ENCODE data around the gene PROSER1.
"Not testable (repeated sequence)": the region's sequence is repeated elsewhere in the genome, so short reads cannot be mapped to it uniquely, and the experiment has no call there.

PROSER1 gene

DNA sequence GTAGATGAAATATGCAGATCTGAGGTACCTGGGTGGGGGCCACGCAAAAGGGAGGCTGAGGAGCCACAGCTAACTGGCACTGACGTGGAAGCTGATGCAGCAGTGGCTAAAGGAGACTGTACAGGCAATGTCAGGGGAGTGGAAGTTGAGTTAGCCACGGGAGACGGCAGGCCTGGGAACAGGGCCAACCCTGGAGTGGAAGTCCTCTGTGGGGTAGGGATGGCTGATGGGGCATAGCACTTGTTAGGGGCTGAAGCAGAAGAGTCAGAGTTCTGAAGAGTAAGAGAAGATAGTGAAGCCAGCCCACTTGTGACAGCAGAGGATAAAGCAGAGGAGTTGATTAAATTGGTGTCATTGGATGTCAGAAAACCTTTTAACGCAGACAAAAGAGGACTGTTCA is 24.4 kb downstream of the PROSER1 start:
- Histone ChIP-seq H3K79me2 (ENCODE audit: insufficient read depth, low read depth) (no peaks in the 10 kb centered on the region), H3K27ac (no peak overlapping the region), H3K27me3 (ENCODE audit: insufficient read depth, low read depth) (no peaks in the 10 kb centered on the region), H3K4me2 (no peak overlapping the region), H3K36me3 (ENCODE audit: insufficient read depth) (no peaks in the 10 kb centered on the region), H4K20me1 (ENCODE audit: insufficient read depth) (no peaks in the 10 kb centered on the region), H3K9ac (no peak overlapping the region), H2AFZ (ENCODE audit: low read depth) (no peak overlapping the region), H3K4me1 (ENCODE audit: low read depth, poor library complexity, severe bottlenecking) (peaks cover 30% of the 10 kb centered on the region), H3K4me3 (IDR thresholded peaks at IDR 0.05; ENCODE audit: insufficient read depth, low read depth, low read length) (no peak overlapping the region)
- TF ChIP-seq, protein P1, sequence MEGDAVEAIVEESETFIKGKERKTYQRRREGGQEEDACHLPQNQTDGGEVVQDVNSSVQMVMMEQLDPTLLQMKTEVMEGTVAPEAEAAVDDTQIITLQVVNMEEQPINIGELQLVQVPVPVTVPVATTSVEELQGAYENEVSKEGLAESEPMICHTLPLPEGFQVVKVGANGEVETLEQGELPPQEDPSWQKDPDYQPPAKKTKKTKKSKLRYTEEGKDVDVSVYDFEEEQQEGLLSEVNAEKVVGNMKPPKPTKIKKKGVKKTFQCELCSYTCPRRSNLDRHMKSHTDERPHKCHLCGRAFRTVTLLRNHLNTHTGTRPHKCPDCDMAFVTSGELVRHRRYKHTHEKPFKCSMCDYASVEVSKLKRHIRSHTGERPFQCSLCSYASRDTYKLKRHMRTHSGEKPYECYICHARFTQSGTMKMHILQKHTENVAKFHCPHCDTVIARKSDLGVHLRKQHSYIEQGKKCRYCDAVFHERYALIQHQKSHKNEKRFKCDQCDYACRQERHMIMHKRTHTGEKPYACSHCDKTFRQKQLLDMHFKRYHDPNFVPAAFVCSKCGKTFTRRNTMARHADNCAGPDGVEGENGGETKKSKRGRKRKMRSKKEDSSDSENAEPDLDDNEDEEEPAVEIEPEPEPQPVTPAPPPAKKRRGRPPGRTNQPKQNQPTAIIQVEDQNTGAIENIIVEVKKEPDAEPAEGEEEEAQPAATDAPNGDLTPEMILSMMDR (conservative IDR thresholded peaks at IDR 0.05; ENCODE audit: low read depth, low read length) = no peak

DNA sequence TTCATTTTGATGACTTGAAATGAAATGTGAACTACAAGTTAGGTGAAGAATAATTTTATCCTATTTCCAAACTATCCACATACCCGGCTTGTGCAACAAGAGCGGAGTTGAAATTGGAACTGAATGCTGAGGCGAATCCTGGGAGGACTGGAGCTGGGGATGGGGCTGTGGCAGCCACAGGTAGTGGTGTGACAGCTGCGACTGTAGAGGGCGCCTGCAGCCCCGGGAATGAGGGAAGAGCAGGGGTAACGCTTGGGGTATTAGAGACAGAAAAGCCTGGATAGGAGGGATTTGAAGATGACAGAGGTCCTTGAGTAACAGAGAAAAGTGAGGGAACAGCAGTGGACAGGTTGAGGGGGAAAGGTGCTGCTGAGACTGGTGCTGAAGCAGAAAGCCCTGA is 25.3 kb downstream of the PROSER1 start:
- no peak overlapping the region for H3K4me3 ChIP-seq (IDR thresholded peaks at IDR 0.05; ENCODE audit: insufficient read depth, low read depth, low read length)
- no peak overlapping the region for H3K27ac ChIP-seq
- TF ChIP-seq, protein P1 (conservative IDR thresholded peaks at IDR 0.05; ENCODE audit: low read depth, low read length) = no peak
- H3K4me2 ChIP-seq = no peak overlapping the region
- peaks cover 21% of the 10 kb centered on the region for H3K4me1 ChIP-seq (ENCODE audit: low read depth, poor library complexity, severe bottlenecking)
- H3K79me2 ChIP-seq (ENCODE audit: insufficient read depth, low read depth) = no peaks in the 10 kb centered on the region
- no peak overlapping the region for H3K9ac ChIP-seq
- no peaks in the 10 kb centered on the region for H4K20me1 ChIP-seq (ENCODE audit: insufficient read depth)
- H3K27me3 ChIP-seq (ENCODE audit: insufficient read depth, low read depth) = no peaks in the 10 kb centered on the region
- no peak overlapping the region for H2AFZ ChIP-seq (ENCODE audit: low read depth)
- no peaks in the 10 kb centered on the region for H3K36me3 ChIP-seq (ENCODE audit: insufficient read depth)

DNA sequence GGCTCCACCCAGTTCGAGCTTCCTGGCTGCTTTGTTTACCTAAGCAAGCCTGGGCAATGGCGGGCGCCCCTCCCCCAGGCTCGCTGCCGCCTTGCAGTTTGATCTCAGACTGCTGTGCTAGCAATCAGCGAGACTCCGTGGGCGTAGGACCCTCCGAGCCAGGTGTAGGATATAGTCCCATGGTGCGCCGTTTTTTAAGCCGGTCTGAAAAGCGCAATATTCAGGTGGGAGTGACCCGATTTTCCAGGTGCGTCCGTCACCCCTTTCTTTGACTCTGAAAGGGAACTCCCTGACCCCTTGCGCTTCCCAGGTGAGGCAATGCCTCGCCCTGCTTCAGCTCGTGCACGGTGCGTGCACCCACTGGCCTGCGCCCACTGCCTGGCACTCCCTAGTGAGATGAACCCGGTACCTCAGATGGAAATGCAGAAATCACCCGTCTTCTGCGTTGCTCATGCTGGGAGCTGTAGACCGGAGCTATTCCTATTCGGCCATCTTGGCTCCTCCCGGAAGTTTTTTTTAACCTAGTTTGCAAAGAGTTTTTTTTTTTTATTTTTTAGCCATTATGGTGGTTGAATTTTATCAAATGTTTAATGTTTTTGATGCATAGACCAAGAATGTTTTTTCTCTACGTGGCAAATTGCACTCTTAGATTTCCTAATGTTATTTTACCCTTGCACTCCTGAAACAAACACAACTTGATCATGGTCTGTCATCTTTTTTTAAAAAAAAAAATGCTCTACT is 31.3 kb downstream of the PROSER1 start:
- not testable (repeated sequence) for H3K4me1 ChIP-seq (ENCODE audit: low read depth, poor library complexity, severe bottlenecking); H3K9ac ChIP-seq; H2AFZ ChIP-seq (ENCODE audit: low read depth); H3K79me2 ChIP-seq (ENCODE audit: insufficient read depth, low read depth); H3K4me3 ChIP-seq (IDR thresholded peaks at IDR 0.05; ENCODE audit: insufficient read depth, low read depth, low read length); H4K20me1 ChIP-seq (ENCODE audit: insufficient read depth); H3K27me3 ChIP-seq (ENCODE audit: insufficient read depth, low read depth); H3K4me2 ChIP-seq; H3K36me3 ChIP-seq (ENCODE audit: insufficient read depth); H3K27ac ChIP-seq

DNA sequence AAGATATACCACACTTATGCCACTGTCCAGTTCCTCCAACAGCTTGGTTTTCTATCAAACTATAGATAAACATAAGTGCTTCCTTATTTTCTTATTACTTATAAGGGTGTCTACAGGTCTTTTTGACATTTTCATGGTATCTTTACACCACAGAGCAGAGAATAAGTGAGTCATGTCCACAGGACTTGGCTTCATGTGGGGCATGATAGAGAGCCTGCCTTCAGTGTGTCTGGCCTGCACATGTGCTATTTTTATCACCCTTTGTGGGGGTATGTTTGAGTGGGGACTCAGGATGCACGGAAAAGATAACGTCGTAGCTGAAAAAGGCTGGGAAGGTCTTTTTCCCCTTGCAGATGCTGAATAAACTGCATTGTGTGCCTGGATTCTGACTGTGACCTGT is 39.1 kb downstream of the PROSER1 start:
- H3K4me2 ChIP-seq = no peak overlapping the region

DNA sequence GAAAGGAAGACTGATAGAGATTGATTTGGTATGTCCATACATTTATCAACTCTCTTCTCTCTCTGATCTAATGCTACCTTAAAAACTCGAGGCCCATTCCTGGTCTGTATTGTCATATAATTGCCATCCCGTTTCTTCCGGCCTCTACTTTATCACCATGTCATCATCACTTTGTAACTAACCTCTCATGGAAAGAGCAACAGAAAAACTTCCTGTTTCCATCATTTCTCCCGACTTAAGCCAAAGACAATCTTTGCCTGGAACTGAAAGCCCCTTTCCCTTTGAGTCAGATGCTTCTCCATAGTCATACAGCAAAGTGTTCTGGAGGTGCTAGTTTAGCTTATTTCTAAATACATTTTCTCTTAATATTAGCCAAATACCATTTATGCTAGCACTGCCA is 44.5 kb downstream of the PROSER1 start:
- Histone ChIP-seq H3K79me2 (ENCODE audit: insufficient read depth, low read depth) (no peaks in the 10 kb centered on the region), H3K4me2 (no peak overlapping the region), H3K9ac (no peak overlapping the region), H4K20me1 (ENCODE audit: insufficient read depth) (no peaks in the 10 kb centered on the region), H3K27me3 (ENCODE audit: insufficient read depth, low read depth) (no peaks in the 10 kb centered on the region), H3K4me3 (IDR thresholded peaks at IDR 0.05; ENCODE audit: insufficient read depth, low read depth, low read length) (no peak overlapping the region), H3K4me1 (ENCODE audit: low read depth, poor library complexity, severe bottlenecking) (no peaks in the 10 kb centered on the region), H2AFZ (ENCODE audit: low read depth) (no peak overlapping the region), H3K27ac (no peak overlapping the region), H3K36me3 (ENCODE audit: insufficient read depth) (no peaks in the 10 kb centered on the region)
- TF ChIP-seq, protein P1 (conservative IDR thresholded peaks at IDR 0.05; ENCODE audit: low read depth, low read length) = no peak

More for the DNA sequence above, 39.1 kb downstream of the PROSER1 start:
- Histone ChIP-seq H2AFZ (ENCODE audit: low read depth) (no peak overlapping the region), H4K20me1 (ENCODE audit: insufficient read depth) (no peaks in the 10 kb centered on the region), H3K4me1 (ENCODE audit: low read depth, poor library complexity, severe bottlenecking) (no peaks in the 10 kb centered on the region), H3K36me3 (ENCODE audit: insufficient read depth) (no peaks in the 10 kb centered on the region), H3K27me3 (ENCODE audit: insufficient read depth, low read depth) (no peaks in the 10 kb centered on the region), H3K9ac (no peak overlapping the region), H3K4me3 (IDR thresholded peaks at IDR 0.05; ENCODE audit: insufficient read depth, low read depth, low read length) (no peak overlapping the region), H3K79me2 (ENCODE audit: insufficient read depth, low read depth) (no peaks in the 10 kb centered on the region), H3K27ac (no peak overlapping the region)
- TF ChIP-seq, protein P1 (conservative IDR thresholded peaks at IDR 0.05; ENCODE audit: low read depth, low read length) = no peak

All from KMS-11 (cell line).